ENCODE data around the gene ACOT7. TPM values are rescaled to one million over a fixed set of nuclear protein-coding genes. Genes with fewer than 3 reads are reported as not detected.

ACOT7 gene
- total and polyA plus RNA-seq, 5 experiments from 2014 or later = 4.3 to 9.4 (median 5.6) TPM

- POLR2A ChIA-PET = interaction anchor here (0.6 kb wide), 1 partner anchor 66 kb away, joined by 3 read pairs; no protein-coding TSS in a partner anchor
- no peaks in the 10 kb centered on the region for H3K27me3 Mint-ChIP-seq
- H3K4me1 Mint-ChIP-seq = no peaks in the 10 kb centered on the region
- H3K27ac Mint-ChIP-seq = no peak overlapping the region
- DNase-seq = no peak
- H3K4me3 Mint-ChIP-seq = no peak overlapping the region
- no peaks in the 10 kb centered on the region for H3K36me3 Mint-ChIP-seq
- no peak for ATAC-seq
- H3K9me3 Mint-ChIP-seq = no peaks in the 10 kb centered on the region
Measured at GRCh38 chr1:6267686-6268322, 125.8 kb downstream of the ACOT7 start.

- H3K27ac Mint-ChIP-seq = no peak overlapping the region
- no peak overlapping the region for H3K4me3 Mint-ChIP-seq
- POLR2A ChIA-PET = no interaction called here
- H3K4me1 Mint-ChIP-seq = peaks cover 0 to 2% (median 1%) of the 10 kb centered on the region in 4 donors
- peaks cover 0 to 4% (median 0%) of the 10 kb centered on the region in 5 donors for H3K27me3 Mint-ChIP-seq
- no peaks in the 10 kb centered on the region for H3K9me3 Mint-ChIP-seq
- H3K36me3 Mint-ChIP-seq = no peaks in the 10 kb centered on the region
- no peak for DNase-seq
- ATAC-seq = no peak
Measured at GRCh38 chr1:6266641-6267040, 126.9 kb downstream of the ACOT7 start.

GRCh38 chr1:6265151-6265550 lies 128.4 kb downstream of the ACOT7 start:
- Mint-ChIP-seq H3K9me3 (no peaks in the 10 kb centered on the region), H3K27ac (no peak overlapping the region), H3K4me1 (peaks cover 0 to 4% (median 1%) of the 10 kb centered on the region in 4 donors), H3K4me3 (no peak overlapping the region), H3K27me3 (peaks cover 0 to 7% (median 0%) of the 10 kb centered on the region in 5 donors), H3K36me3 (no peaks in the 10 kb centered on the region)
- DNase-seq (no peak), ATAC-seq (no peak)
- POLR2A ChIA-PET = no interaction called here

DNA sequence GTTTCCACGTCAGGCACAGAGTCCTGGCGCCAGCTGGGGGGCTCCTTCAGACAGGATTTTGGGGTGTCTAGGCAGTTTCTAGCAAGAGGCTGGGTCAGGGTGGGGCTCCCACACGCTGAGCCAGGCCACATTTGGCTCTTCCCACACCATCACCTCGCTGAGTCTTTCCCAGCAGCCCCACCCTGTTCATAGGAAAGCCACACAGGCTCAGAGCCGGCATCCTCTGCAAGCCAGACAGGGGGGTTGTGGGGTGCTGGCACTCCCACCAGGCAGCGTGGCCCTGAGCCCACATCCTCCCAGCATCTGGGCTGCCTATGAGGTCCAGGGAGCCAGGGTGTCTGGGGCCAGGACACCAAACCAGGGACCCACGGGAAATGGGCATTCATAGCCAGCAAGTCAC lies 129.9 kb downstream of the ACOT7 start:
- H3K4me1 Mint-ChIP-seq = peaks cover 0 to 14% (median 6%) of the 10 kb centered on the region in 4 donors
- POLR2A ChIA-PET = no interaction called here
- H3K36me3 Mint-ChIP-seq = no peaks in the 10 kb centered on the region
- H3K27ac Mint-ChIP-seq = no peak overlapping the region
- ATAC-seq = no peak
- H3K9me3 Mint-ChIP-seq = no peaks in the 10 kb centered on the region
- DNase-seq = no peak
- H3K27me3 Mint-ChIP-seq = peaks cover 0 to 10% (median 0%) of the 10 kb centered on the region in 5 donors
- peak overlapping the region in 2 of 10 donors; percentile 24 to 58 for H3K4me3 Mint-ChIP-seq

DNA sequence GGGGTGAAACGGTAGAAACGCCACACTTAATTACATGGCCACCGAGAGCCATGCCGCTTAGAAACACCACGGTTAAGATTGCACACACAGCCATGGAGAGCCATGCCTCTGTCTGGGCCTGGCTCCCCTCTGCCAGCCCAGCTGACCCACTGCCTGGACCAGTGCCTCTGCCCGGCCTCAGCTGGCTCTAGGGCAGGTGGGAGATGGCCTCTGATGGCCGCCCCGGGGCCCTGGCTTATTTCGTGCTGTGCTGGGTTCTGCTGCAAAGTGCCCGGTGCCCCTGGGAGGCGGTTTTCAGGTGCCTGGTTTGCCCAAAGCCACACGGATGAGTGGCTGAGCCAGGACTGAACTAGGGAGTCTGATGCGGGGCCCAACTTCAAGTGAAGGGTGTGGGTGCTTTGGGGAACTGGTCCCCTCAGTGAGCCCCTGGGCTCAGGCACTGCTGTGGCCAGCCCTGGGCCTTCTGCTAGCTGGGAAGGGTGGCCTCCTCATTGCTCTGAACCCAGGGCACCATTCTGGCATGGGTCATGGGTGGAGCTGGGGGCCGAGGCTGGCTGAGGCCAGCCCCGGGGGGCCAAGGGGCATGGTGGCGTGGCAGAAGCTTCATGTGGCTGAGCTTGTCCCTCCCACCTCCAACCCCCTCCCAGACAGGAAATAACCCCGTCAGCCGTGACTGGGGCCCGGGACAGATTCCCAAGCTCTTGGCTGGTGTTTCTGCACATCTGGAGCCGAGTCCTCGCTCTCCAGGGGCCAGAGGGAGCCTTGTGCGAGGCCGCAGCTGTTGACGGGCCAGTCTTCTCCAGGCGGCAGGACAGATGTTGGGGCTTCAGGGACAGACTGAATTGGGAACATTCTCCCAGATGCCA lies 130.8 kb downstream of the ACOT7 start:
- Mint-ChIP-seq H3K27me3 (peaks cover 0 to 10% (median 1%) of the 10 kb centered on the region in 5 donors), H3K9me3 (no peaks in the 10 kb centered on the region), H3K27ac (no peak overlapping the region), H3K4me1 (peaks cover 0 to 14% (median 6%) of the 10 kb centered on the region in 4 donors), H3K4me3 (peak overlapping the region in 2 of 10 donors; percentile 16 to 29), H3K36me3 (no peaks in the 10 kb centered on the region)
- ATAC-seq (no peak), DNase-seq (no peak)
- POLR2A ChIA-PET = no interaction called here

DNA sequence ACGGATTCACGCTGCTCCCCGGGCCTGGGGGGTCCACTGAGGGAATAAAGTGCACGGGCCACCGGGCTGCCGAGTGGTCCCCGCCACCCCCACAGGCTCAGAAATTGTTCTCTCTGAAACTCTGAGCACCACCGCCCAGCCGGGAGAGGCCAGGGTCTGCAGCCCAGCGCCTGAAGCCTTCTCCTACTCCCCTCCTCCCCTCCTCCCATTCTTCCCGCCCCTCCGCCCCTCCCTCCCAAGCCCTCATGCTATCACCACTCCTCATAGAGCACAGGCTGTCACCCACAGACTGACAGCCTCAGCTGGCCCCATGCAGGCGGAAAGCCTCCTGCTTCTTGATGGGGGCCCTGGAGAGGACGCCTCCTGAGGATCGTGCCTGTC lies 132.0 kb downstream of the ACOT7 start:
- no peaks in the 10 kb centered on the region for H3K9me3 Mint-ChIP-seq
- DNase-seq (no peak), ATAC-seq (no peak)
- peak overlapping the region; percentile 58 to 84 (median 68) for H3K4me3 Mint-ChIP-seq
- no peak overlapping the region for H3K27ac Mint-ChIP-seq
- peaks cover 0 to 10% (median 1%) of the 10 kb centered on the region in 5 donors for H3K27me3 Mint-ChIP-seq
- H3K4me1 Mint-ChIP-seq = peaks cover 0 to 14% (median 6%) of the 10 kb centered on the region in 4 donors
- H3K36me3 Mint-ChIP-seq = no peaks in the 10 kb centered on the region
- POLR2A ChIA-PET = no interaction called here

GRCh38 chr1:6260961-6261614 lies 132.5 kb downstream of the ACOT7 start, which contains the start of gene GPR153:
GPR153 (minus strand) TSS chr1:6261098; CDS start chr1:6254905, 6,193 bp downstream.
- Mint-ChIP-seq H3K9me3 (no peaks in the 10 kb centered on the region), H3K36me3 (no peaks in the 10 kb centered on the region), H3K4me3 (peak within 1 kb of the TSS; percentile 58 to 84 (median 69)), H3K27ac (no peak within 1 kb of the TSS), H3K27me3 (peaks cover 0 to 10% (median 1%) of the 10 kb centered on the region in 5 donors), H3K4me1 (peaks cover 0 to 14% (median 6%) of the 10 kb centered on the region in 4 donors)
- POLR2A ChIA-PET = interaction anchor here (1.1 kb wide), 1 partner anchor 14 kb away, joined by 4 read pairs; no protein-coding TSS in a partner anchor
- DNase-seq = peak in 5 of 10 donors; percentile 11 to 55 (median 20)
- peak; percentile 62 to 72 for ATAC-seq

- no peak overlapping the region for H3K27ac Mint-ChIP-seq
- peaks cover 0 to 10% (median 1%) of the 10 kb centered on the region in 5 donors for H3K27me3 Mint-ChIP-seq
- no peaks in the 10 kb centered on the region for H3K9me3 Mint-ChIP-seq
- no peaks in the 10 kb centered on the region for H3K36me3 Mint-ChIP-seq
- peak overlapping the region in 1 of 10 donors; percentile 56 for H3K4me3 Mint-ChIP-seq
- H3K4me1 Mint-ChIP-seq = peaks cover 0 to 14% (median 6%) of the 10 kb centered on the region in 4 donors
- DNase-seq (peak in 5 of 10 donors; percentile 12 to 37 (median 21)), ATAC-seq (peak; percentile 51 to 52)
- POLR2A ChIA-PET = interaction anchor here (1.1 to 1.2 kb wide), 2 partner anchors 14 to 319 kb away, joined by 4 read pairs; partner anchors contain the start of gene ZBTB48
Measured at GRCh38 chr1:6260433-6260934, 133.1 kb downstream of the ACOT7 start.

DNA sequence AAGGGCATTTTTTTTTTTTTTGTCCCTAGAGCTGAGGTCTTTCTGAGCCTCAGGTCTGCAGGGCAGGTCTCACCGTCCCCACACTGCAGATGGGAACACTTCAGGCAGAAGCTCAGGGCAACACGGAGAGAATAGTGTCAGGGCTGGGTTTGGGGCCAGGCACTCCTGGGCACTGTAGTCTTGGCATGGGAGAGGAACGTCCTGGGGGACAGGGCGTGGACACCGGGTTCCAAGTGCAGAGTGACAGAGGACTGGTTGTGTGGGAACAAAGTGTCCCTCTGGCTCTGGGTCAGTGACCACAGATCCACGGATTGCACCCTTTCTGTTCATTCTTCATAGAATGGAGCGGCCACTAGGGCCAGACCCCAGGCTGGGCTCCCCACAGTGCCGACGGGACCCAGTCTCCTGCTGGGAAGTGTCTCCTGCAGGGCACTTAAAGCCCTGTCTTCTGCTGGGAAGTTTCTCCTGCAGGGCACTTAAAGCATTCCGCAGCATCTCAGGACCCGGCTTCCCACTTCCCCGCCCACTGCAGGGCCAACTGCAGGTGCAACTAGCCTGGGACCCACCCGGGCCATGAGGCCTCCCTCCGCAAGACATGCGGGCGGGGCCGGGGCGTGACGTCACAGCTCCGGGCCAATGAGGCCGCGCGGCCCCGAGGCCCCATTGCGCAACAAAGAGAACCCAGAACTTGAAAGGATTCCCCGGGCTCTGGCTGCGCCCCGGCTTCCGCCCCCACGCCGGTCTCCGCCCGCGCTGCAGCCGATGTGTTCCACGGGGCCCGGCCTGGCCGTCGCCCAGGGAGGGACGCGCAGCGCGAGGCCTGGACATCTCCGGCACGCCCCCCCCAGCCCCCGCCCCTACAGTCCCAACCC lies 133.8 kb downstream of the ACOT7 start:
- ATAC-seq = peak; percentile 71 to 84
- no peaks in the 10 kb centered on the region for H3K9me3 Mint-ChIP-seq
- DNase-seq = peak; percentile 66 to 86 (median 76)
- peaks cover 0 to 14% (median 6%) of the 10 kb centered on the region in 4 donors for H3K4me1 Mint-ChIP-seq
- H3K4me3 Mint-ChIP-seq = peak overlapping the region; percentile 48 to 80 (median 64)
- H3K27ac Mint-ChIP-seq = peak overlapping the region in 1 of 10 donors; percentile 9
- no peaks in the 10 kb centered on the region for H3K36me3 Mint-ChIP-seq
- peaks cover 0 to 10% (median 1%) of the 10 kb centered on the region in 5 donors for H3K27me3 Mint-ChIP-seq
- POLR2A ChIA-PET = interaction anchor here (1.1 to 1.2 kb wide), 2 partner anchors 13 to 320 kb away, joined by 4 read pairs; partner anchors contain the start of gene ZBTB48

GRCh38 chr1:6258675-6259074 lies 134.9 kb downstream of the ACOT7 start:
- POLR2A ChIA-PET = no interaction called here
- peak overlapping the region in 5 of 10 donors; percentile 56 to 80 (median 64) for H3K4me3 Mint-ChIP-seq
- peaks cover 0 to 10% (median 1%) of the 10 kb centered on the region in 5 donors for H3K27me3 Mint-ChIP-seq

DNA sequence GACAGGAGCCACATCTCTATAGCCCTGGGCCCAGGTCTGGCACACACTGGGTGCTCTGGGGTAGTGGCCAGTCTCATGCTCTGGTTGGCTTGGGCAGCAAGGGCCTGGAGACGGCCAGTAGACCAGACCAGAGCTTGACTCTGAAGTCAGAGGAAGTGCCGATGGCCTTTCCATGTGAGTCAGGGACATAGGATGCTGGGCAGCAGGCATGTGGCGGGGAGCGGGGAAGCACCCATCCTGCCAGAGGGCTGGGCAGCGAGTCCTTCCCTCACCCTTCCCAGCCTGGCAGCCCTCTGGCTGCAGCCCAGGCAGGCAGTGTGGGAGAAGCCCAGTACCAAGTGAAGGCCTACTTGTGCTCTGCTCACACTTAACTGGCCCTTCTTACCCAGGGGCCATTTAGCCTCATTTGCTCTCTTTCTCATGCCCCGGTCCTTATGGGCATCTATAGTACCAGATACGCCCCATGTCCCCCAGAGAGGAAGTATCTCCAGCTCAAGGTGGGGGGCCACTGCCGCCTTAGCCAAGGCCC lies 136.0 kb downstream of the ACOT7 start:
- H3K4me1 Mint-ChIP-seq = peaks cover 0 to 14% (median 6%) of the 10 kb centered on the region in 4 donors
- H3K36me3 Mint-ChIP-seq = no peaks in the 10 kb centered on the region
- no peaks in the 10 kb centered on the region for H3K9me3 Mint-ChIP-seq
- no peak overlapping the region for H3K27ac Mint-ChIP-seq
- no peak overlapping the region for H3K4me3 Mint-ChIP-seq
- peaks cover 0 to 10% (median 1%) of the 10 kb centered on the region in 5 donors for H3K27me3 Mint-ChIP-seq
- ATAC-seq (no peak), DNase-seq (no peak)
- POLR2A ChIA-PET = no interaction called here

More at GRCh38 chr1:6258675-6259074, 134.9 kb downstream of the ACOT7 start:
- ATAC-seq (no peak), DNase-seq (no peak)
- H3K4me1 Mint-ChIP-seq = peaks cover 0 to 14% (median 6%) of the 10 kb centered on the region in 4 donors
- H3K36me3 Mint-ChIP-seq = no peaks in the 10 kb centered on the region
- H3K27ac Mint-ChIP-seq = no peak overlapping the region
- no peaks in the 10 kb centered on the region for H3K9me3 Mint-ChIP-seq

All from naive thymus-derived CD8-positive, alpha-beta T cell (primary cell).